K562 (cell line): ENCODE data around the gene SP2. TPM values are rescaled to one million over a fixed set of nuclear protein-coding genes. Genes with fewer than 3 reads are reported as not detected.

Experiments
- ATAC-seq: fragments of 200-7000 bp; cut with Tn5 transposase; 3 replicates; pipeline ENCODE4 v1.9.1; 2020; ENCODE audit warnings: moderate library complexity
- BruUV-seq: library from RNA; stranded (reverse); fragments of 400-500 nt; replicated peaks from 2 replicates; lab custom pipeline; 2021; lab: Mats Ljungman, UMichigan
- CTCF ChIA-PET: fragments of 300-600 bp; formaldehyde crosslinking; extraction: SDS; loops from one replicate; lab custom pipeline; 2021; ENCODE audit warnings: low intra/inter-chr PET ratio; lab: Yijun Ruan, JAX
- POLR2A ChIA-PET: fragments of 300-600, 350-650 bp; sonication (Branson Sonifier 250); formaldehyde crosslinking; extraction: SDS; loops from one replicate; lab custom pipeline; 2021; ENCODE audit warnings: antibody characterized with exemption, inconsistent platforms; lab: Yijun Ruan, JAX
- DNase-seq, 4 experiments: peaks; one replicate each; pipeline versions ENCODE4 v3.0.0 to v3.0.0-alpha.2; 2011 to 2018; ENCODE audit warnings: low spot score in 3 of 4, mixed read lengths in 3 of 4; ENCODE audit errors: extremely low read depth in 1 of 4
- FAIRE-seq: peaks from 2 replicates; lab custom pipeline; 2011; peaks lifted over from hg19 to GRCh38; lab: Jason Lieb, UNC
- H2AFZ ChIP-seq: 2 replicates; pipeline ENCODE4 v1.6.0; 2011; ENCODE audit warnings: low read depth, low read length, control low read depth, inconsistent platforms
- H3K27ac ChIP-seq: fragments of 200-600 bp; 3 replicates; pipeline ENCODE4 v1.8.0; 2011; ENCODE audit warnings: low read depth, mild to moderate bottlenecking, control low read depth, inconsistent platforms, low read length, moderate library complexity, mixed read lengths; ENCODE audit errors: extremely low read depth
- H3K27me3 ChIP-seq, 2 experiments: fragments of 300-600 bp in 1 of 2; 2 replicates in 1 of 2; 3 replicates in 1 of 2; pipeline versions ENCODE4 v1.6.0 to v1.8.0; 2011; ENCODE audit warnings: inconsistent platforms in 2 of 2, low read length in 2 of 2, mild to moderate bottlenecking in 1 of 2, mixed read lengths in 1 of 2, moderate library complexity in 1 of 2; ENCODE audit not compliant: control insufficient read depth in 2 of 2, insufficient read depth in 2 of 2
- H3K36me3 ChIP-seq: fragments of 300-600 bp; 3 replicates; pipeline ENCODE4 v1.8.0; 2011; ENCODE audit warnings: mild to moderate bottlenecking, low read length, inconsistent platforms; ENCODE audit not compliant: control insufficient read depth, insufficient read depth
- H3K4me1 ChIP-seq, 2 experiments: fragments of 200-600 bp in 1 of 2; replicated peaks in 1 of 2; 2 replicates in 1 of 2; 3 replicates in 1 of 2; pipeline versions ENCODE4 v1.5.1 to v1.8.0; 2011; ENCODE audit warnings: inconsistent platforms in 2 of 2, low read length in 2 of 2, mild to moderate bottlenecking in 1 of 2, mixed read lengths in 1 of 2, moderate library complexity in 1 of 2; ENCODE audit not compliant: control insufficient read depth in 2 of 2, insufficient read depth in 2 of 2
- H3K4me2 ChIP-seq: 2 replicates; pipeline ENCODE4 v1.6.1; 2011; ENCODE audit warnings: low read length, control low read depth, inconsistent platforms, mixed read lengths; ENCODE audit not compliant: insufficient read depth
- H3K4me3 ChIP-seq: fragments of 200-600 bp; sonication (generic), shearing (Covaris generic); 2 replicates; pipeline ENCODE4 v1.5.1; 2016; ENCODE audit warnings: control low read depth, inconsistent platforms
- H3K79me2 ChIP-seq: fragments of 200-600 bp; 3 replicates; pipeline ENCODE4 v1.8.0; 2011; ENCODE audit warnings: low read length, inconsistent platforms; ENCODE audit not compliant: control insufficient read depth, insufficient read depth
- H3K9ac ChIP-seq, 2 experiments: 2 replicates each; pipeline versions ENCODE4 v1.6.0 to v1.6.1; 2011; ENCODE audit warnings: low read depth in 2 of 2, low read length in 2 of 2, control low read depth in 1 of 2, inconsistent platforms in 1 of 2, mild to moderate bottlenecking in 1 of 2, mixed read lengths in 1 of 2; ENCODE audit not compliant: insufficient read depth in 1 of 2
- H3K9me1 ChIP-seq: one replicate; pipeline ENCODE4 v1.6.0; 2011; ENCODE audit warnings: inconsistent platforms, mild to moderate bottlenecking, low read length, moderate library complexity; ENCODE audit not compliant: control insufficient read depth, insufficient read depth
- H3K9me3 ChIP-seq: replicated peaks from 2 replicates; pipeline ENCODE4 v1.5.1; 2011; ENCODE audit warnings: low read depth, low read length, inconsistent platforms; ENCODE audit not compliant: control insufficient read depth, insufficient read depth
- H4K20me1 ChIP-seq: replicated peaks from 2 replicates; pipeline ENCODE4 v1.6.1; 2011; ENCODE audit warnings: low read length, inconsistent platforms, mixed read lengths; ENCODE audit not compliant: control insufficient read depth, insufficient read depth
- CREB3L1 ChIP-seq: fragments of 450-650 bp; IDR thresholded peaks from 2 replicates; pipeline ENCODE4 v1.6.1; 2014; ENCODE audit warnings: low read depth, mild to moderate bottlenecking, moderate library complexity, borderline replicate concordance
- DIDO1 ChIP-seq: fragments of 450-650 bp; IDR thresholded peaks from 2 replicates; pipeline ENCODE4 v1.6.1; 2016; ENCODE audit warnings: low read depth, missing biosample characterization, missing genetic modification characterization
- FOXK2 ChIP-seq, 2 experiments: fragments of 450-650 bp; IDR thresholded peaks in 1 of 2; conservative IDR thresholded peaks in 1 of 2; 2 replicates each; pipeline ENCODE4 v1.6.1; 2016; ENCODE audit warnings: low read depth in 2 of 2, mild to moderate bottlenecking in 1 of 2
- GTF2F1 ChIP-seq: IDR thresholded peaks from 2 replicates; pipeline ENCODE4 v1.6.1; 2011; ENCODE audit warnings: low read depth, low read length, improper control_type of control experiment
- HDAC2 ChIP-seq: fragments of 450-650 bp; IDR thresholded peaks from 2 replicates; pipeline ENCODE4 v1.6.1; 2016; ENCODE audit warnings: mild to moderate bottlenecking
- HDAC8 ChIP-seq: fragments of 450-650 bp; IDR thresholded peaks from 2 replicates; pipeline ENCODE4 v1.6.1; 2016; ENCODE audit warnings: mild to moderate bottlenecking, missing genetic modification characterization, moderate library complexity, missing compliant biosample characterization
- HMGXB4 ChIP-seq: sonication (generic); formaldehyde crosslinking; IDR thresholded peaks from 2 replicates; pipeline ENCODE4 v1.8.1; 2023; ENCODE audit warnings: mild to moderate bottlenecking, missing genetic modification reagents
- KLF16 ChIP-seq: IDR thresholded peaks from 2 replicates; pipeline ENCODE4 v1.6.1; 2016; ENCODE audit warnings: antibody characterized with exemption
- NFATC3 ChIP-seq: fragments of 450-650 bp; IDR thresholded peaks from 2 replicates; pipeline ENCODE4 v1.6.1; 2017; ENCODE audit warnings: mild to moderate bottlenecking
- NKRF ChIP-seq: fragments of 450-650 bp; IDR thresholded peaks from 2 replicates; pipeline ENCODE4 v1.6.1; 2016; ENCODE audit warnings: borderline replicate concordance
- TAF7 ChIP-seq: fragments of 450-650 bp; IDR thresholded peaks from 2 replicates; pipeline ENCODE4 v1.6.1; 2016; ENCODE audit warnings: missing genetic modification characterization, missing compliant biosample characterization
- TBP ChIP-seq: optimal IDR thresholded peaks from 2 replicates; pipeline ENCODE3; 2011; ENCODE audit warnings: low read depth, low read length, improper control_type of control experiment
- TOE1 ChIP-seq, 2 experiments: fragments of 450-650 bp in 1 of 2; sonication (generic) in 1 of 2; formaldehyde crosslinking in 1 of 2; IDR thresholded peaks; 2 replicates each; pipeline versions ENCODE4 v1.7.1 to v1.8.0; 2016 to 2022; ENCODE audit warnings: borderline replicate concordance in 2 of 2, mild to moderate bottlenecking in 2 of 2, antibody characterized with exemption in 1 of 2, inconsistent platforms in 1 of 2, low read depth in 1 of 2, missing genetic modification reagents in 1 of 2, moderate library complexity in 1 of 2
- ZNF232 ChIP-seq: sonication (generic); formaldehyde crosslinking; IDR thresholded peaks from 2 replicates; pipeline ENCODE4 v1.8.0; 2022; ENCODE audit warnings: mild to moderate bottlenecking, missing genetic modification reagents
- WGBS: fragments of 100-300 bp; shearing (Covaris generic); methylation state at CpG from one replicate; pipeline ENCODE4 v1.1.6; 2016; ENCODE audit warnings: low coverage, mixed read lengths; ENCODE audit not compliant: insufficient coverage; ENCODE audit errors: missing lambda C conversion rate; 5-methylcytosine and 5-hydroxymethylcytosine counted together
- in situ Hi-C: fragments of 300-500 bp; cut with MboI; formaldehyde crosslinking; loops from 4 replicates; pipeline ENCODE4 v1.15.0; 2018; ENCODE audit warnings: inconsistent platforms, mixed read lengths
- intact Hi-C: fragments of 100-400 bp; cut with micrococcal nuclease; formaldehyde crosslinking; loops from 2 replicates; pipeline ENCODE4 v1.14.2; 2022
- polyA plus RNA-seq, 8 experiments: library from polyadenylated mRNA; depleted of rRNA in 4 of 8; stranded (reverse) in 5 of 8; unstranded in 3 of 8; fragments of >200 nt; fragmentation: Nextera tagmentation in 2 of 8; fragmentation: Illumina TruSeq in 1 of 8; extraction: Ambion mirVana in 2 of 8; extraction: Trizol in 1 of 8; gene quantifications; 2 replicates each; pipeline versions ENCODE4 v1.2.1 to v1.2.3, GENCODE V29; 2011 to 2014; ENCODE audit warnings: inconsistent platforms in 1 of 8, missing spikeins in 1 of 8
- total RNA-seq, 7 experiments: library from RNA; depleted of rRNA in 6 of 7; stranded (reverse); fragments of >200 nt in 6 of 7; fragmentation: Illumina TruSeq in 2 of 7; extraction: Trizol in 2 of 7; gene quantifications; 2 replicates each; pipeline versions ENCODE4 v1.2.1 to v1.2.3, GENCODE V29; 2011 to 2021; ENCODE audit warnings: low replicate concordance in 1 of 7

SP2 gene
- total and polyA plus RNA-seq, 9 of the 15 experiments (the other 6 are each of a cell fraction or from before 2014, with no cell fraction given) = 0.77 to 22.3 (median 2.3) TPM

- peaks cover 19% of the 10 kb centered on the region for H3K79me2 ChIP-seq
- H3K9me1 ChIP-seq = no peaks in the 10 kb centered on the region
- CTCF ChIA-PET = interaction anchor here (0.6 to 1.8 kb wide), 3 partner anchors 22 to 81 kb away, joined by 3 to 6 read pairs (median 3); no protein-coding TSS in a partner anchor
- no peaks in the 10 kb centered on the region for H4K20me1 ChIP-seq
- H3K4me3 ChIP-seq = peak within 1 kb of the TSS; percentile 54
- H3K9me3 ChIP-seq = no peaks in the 10 kb centered on the region
- H3K27ac ChIP-seq = peak within 1 kb of the TSS; percentile 84
- peak; percentile 100 for FAIRE-seq
- H3K9ac ChIP-seq = peak within 1 kb of the TSS; percentile 72 to 93
- POLR2A ChIA-PET = interaction anchor here (0.6 to 2.3 kb wide), 30 partner anchors 8 to 897 kb away, joined by 3 to 18 read pairs (median 4); partner anchors contain the start of genes LRRC46, MRPL10, NFE2L1 and PNPO
- intact Hi-C loops (loop anchor here (1.0 kb wide), 2 partner anchors 22 to 76 kb away; no protein-coding TSS in a partner anchor), in situ Hi-C loops (no loop called here)
- peak within 1 kb of the TSS; percentile 99 for H2AFZ ChIP-seq
- no peaks in the 10 kb centered on the region for H3K27me3 ChIP-seq
- BruUV-seq = TSS peak; percentile 78
- 0% methylated on average over 37 of the region's 62 CpGs for WGBS
- H3K4me1 ChIP-seq = peaks cover 20 to 31% of the 10 kb centered on the region in 2 experiments; a peak in 4 of 5 replicates
- H3K4me2 ChIP-seq = peak within 1 kb of the TSS; percentile 89
- peak; percentile 97 to 100 (median 98) for DNase-seq
- H3K36me3 ChIP-seq = peaks cover 38% of the 10 kb centered on the region
- ATAC-seq = peak; percentile 99
- 0 out of 2 replicates have a peak, but pooled peaks have one; percentile 12 for TF ChIP-seq KLF16
- TF ChIP-seq HDAC8 (tag) = peak; percentile 88; the same call in 1 of the 2 replicates
- TF ChIP-seq NKRF = peak; percentile 96
- TF ChIP-seq TOE1 (IDR thresholded peaks at IDR 0.05; ENCODE audit: borderline replicate concordance) = peak; percentile 84; the same call in 1 of the 2 replicates
- TF ChIP-seq TOE1 (CRISPR knock-in tag; IDR thresholded peaks at IDR 0.05; ENCODE audit: borderline replicate concordance, low read depth) = no peak; the same call in 1 of the 2 replicates
- TF ChIP-seq DIDO1 = 0 out of 2 replicates have a peak, but pooled peaks have one; percentile 56
- TF ChIP-seq FOXK2 (conservative IDR thresholded peaks at IDR 0.05 in 1 of 2, IDR thresholded peaks at IDR 0.05 in 1 of 2; ENCODE audit: low read depth in 2 of 2) = peak; percentile 49 to 58; a peak in 2 of 4 replicates
- 0 out of 2 replicates have a peak, but pooled peaks have one; percentile 41 for TF ChIP-seq GTF2F1
- peak; percentile 67 for TF ChIP-seq TBP
- 0 out of 2 replicates have a peak, but pooled peaks have one; percentile 85 for TF ChIP-seq HMGXB4 (CRISPR knock-in tag)
- peak; percentile 92; the same call in 1 of the 2 replicates for TF ChIP-seq HDAC2
- peak; percentile 92; the same call in 1 of the 2 replicates for TF ChIP-seq ZNF232
- peak; percentile 97 for TF ChIP-seq CREB3L1
- peak; percentile 57; the same call in 1 of the 2 replicates for TF ChIP-seq TAF7 (tag)
- TF ChIP-seq NFATC3 = no peak
Observed at GRCh38 chr17:47970725-47971499, 74.9 kb downstream of the SP2 start, which contains the start of gene CDK5RAP3. Gene CDK5RAP3, plus strand, starts transcription at chr17:47971113. Its CDS starts 34 bp downstream, at chr17:47971147.
